ENCODE data around the gene CCNF. TPM values are rescaled to one million over a fixed set of nuclear protein-coding genes. Genes with fewer than 3 reads are reported as not detected.

The CCNF gene
- total and polyA plus RNA-seq, 2 of the 8 experiments (the other 6 are each of a cell fraction or from before 2014, with no cell fraction given), result 15.4 to 54.3 TPM

DNA sequence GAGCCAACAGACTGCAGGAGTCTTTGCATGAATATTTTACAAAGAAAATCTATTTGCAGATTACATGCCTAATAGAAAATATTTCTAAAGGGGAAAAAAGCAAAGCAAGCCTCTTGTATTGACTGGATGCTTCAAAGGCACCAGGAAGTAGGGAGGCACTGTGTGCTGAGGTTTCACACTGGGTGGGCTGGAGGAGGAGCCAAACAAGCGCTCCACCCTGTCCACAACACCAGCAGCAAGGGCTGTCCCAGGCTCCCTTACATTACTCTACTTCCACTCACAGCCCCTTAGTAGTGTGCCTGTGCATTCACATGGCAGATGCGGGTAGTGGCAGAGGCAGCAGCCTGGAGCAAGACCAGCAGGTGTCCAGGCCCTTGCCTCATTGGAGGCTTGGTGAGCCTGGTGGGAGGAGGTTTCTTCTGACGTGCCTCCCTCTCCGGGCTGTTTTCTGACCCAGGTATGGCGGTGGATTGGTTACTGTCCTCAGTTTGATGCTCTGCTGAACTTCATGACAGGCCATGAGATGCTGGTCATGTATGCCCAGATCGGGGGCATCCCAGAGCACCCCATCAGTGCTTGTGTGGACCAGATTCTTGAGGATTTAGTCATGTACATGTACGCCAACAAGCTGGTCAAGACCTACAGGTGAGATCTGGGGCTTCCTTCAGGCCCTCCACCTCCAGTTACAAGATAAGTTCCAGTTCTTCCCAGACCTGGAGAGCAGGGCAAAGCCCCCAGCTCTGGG lies 7.0 kb upstream of the CCNF start (continued):
- no peak for TF ChIP-seq RAD21 (IDR thresholded peaks at IDR 0.05 in 1 of 2, conservative IDR thresholded peaks at IDR 0.05 in 1 of 2; ENCODE audit: low read depth in 2 of 2, low read length in 2 of 2)
- TF ChIP-seq ZNF274 (IDR thresholded peaks at IDR 0.05; ENCODE audit: borderline replicate concordance, extremely low read depth, low read length), result no peak
- no peak for TF ChIP-seq SP4 (IDR thresholded peaks at IDR 0.05; ENCODE audit: low read length)
- TF ChIP-seq CBX5 (IDR thresholded peaks at IDR 0.05; ENCODE audit: low read depth, low read length), result no peak
- no peak for TF ChIP-seq TEAD4 (IDR thresholded peaks at IDR 0.05; ENCODE audit: low read depth, low read length)
- no peak for TF ChIP-seq RBBP5 (IDR thresholded peaks at IDR 0.05; ENCODE audit: borderline replicate concordance, low read depth, low read length)
- TF ChIP-seq, protein P1, sequence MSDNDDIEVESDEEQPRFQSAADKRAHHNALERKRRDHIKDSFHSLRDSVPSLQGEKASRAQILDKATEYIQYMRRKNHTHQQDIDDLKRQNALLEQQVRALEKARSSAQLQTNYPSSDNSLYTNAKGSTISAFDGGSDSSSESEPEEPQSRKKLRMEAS (IDR thresholded peaks at IDR 0.05), result no peak
- no peak for TF ChIP-seq EP300 (IDR thresholded peaks at IDR 0.05; ENCODE audit: borderline replicate concordance in 1 of 2, low read depth in 2 of 2, low read length in 2 of 2)
- no peak for TF ChIP-seq POLR2A (IDR thresholded peaks at IDR 0.05; ENCODE audit: control extremely low read depth in 1 of 2, low read depth in 2 of 2, low read length in 2 of 2)
